NT2/D1 (cell line): ENCODE results near the gene POMGNT2.

ENCODE experiments used
- SUZ12 ChIP-seq: IDR thresholded peaks from 2 replicates; pipeline ENCODE4 v1.6.1; 2011; ENCODE audit not compliant: insufficient read length, insufficient read depth; ENCODE audit errors: extremely low read depth
- YY1 ChIP-seq: IDR thresholded peaks from 2 replicates; pipeline ENCODE4 v1.6.1; 2011; ENCODE audit not compliant: insufficient read length, insufficient read depth

- TF ChIP-seq YY1 (no peak), SUZ12 (no peak)
Measured at GRCh38 chr3:43063114-43063513, 42.8 kb downstream of the POMGNT2 start.
